Immature natural killer cell (primary cell): ENCODE data around the gene MADCAM1. TPM values are rescaled to one million over a fixed set of nuclear protein-coding genes. Genes with fewer than 3 reads are reported as not detected.

ENCODE experiments used
- DNase-seq, 3 donors: peaks; one replicate each; pipeline ENCODE4 v3.0.0; 2022; ENCODE audit warnings: mixed read lengths in 1 of 3
- H3K27ac Mint-ChIP-seq, 6 donors: one replicate each; pipeline ENCODE4 v1.8.0; 2020; ENCODE audit warnings: mixed read lengths in 6 of 6, mild to moderate bottlenecking in 5 of 6, inconsistent platforms in 4 of 6, moderate library complexity in 3 of 6
- H3K27me3 Mint-ChIP-seq, 3 donors: one replicate each; pipeline ENCODE4 v1.8.0; 2020 to 2021; ENCODE audit warnings: low read depth in 3 of 3, mild to moderate bottlenecking in 3 of 3, mixed read lengths in 3 of 3, moderate library complexity in 3 of 3, inconsistent platforms in 1 of 3
- H3K36me3 Mint-ChIP-seq, 3 donors: one replicate each; pipeline ENCODE4 v1.8.0; 2020; ENCODE audit warnings: mixed read lengths in 3 of 3, inconsistent platforms in 2 of 3, mild to moderate bottlenecking in 2 of 3
- H3K4me1 Mint-ChIP-seq, 2 donors: one replicate each; pipeline ENCODE4 v1.8.0; 2020; ENCODE audit warnings: inconsistent platforms in 2 of 2, mild to moderate bottlenecking in 2 of 2, mixed read lengths in 2 of 2, moderate library complexity in 1 of 2
- H3K4me3 Mint-ChIP-seq, 5 donors: one replicate each; pipeline ENCODE4 v1.8.0; 2020; ENCODE audit warnings: mild to moderate bottlenecking in 5 of 5, mixed read lengths in 5 of 5, inconsistent platforms in 3 of 5, moderate library complexity in 3 of 5
- H3K9me3 Mint-ChIP-seq, 6 donors: one replicate each; pipeline ENCODE4 v1.8.0; 2020; ENCODE audit warnings: mild to moderate bottlenecking in 6 of 6, mixed read lengths in 6 of 6, inconsistent platforms in 4 of 6, moderate library complexity in 3 of 6
- polyA plus RNA-seq, 3 donors: library from polyadenylated mRNA; unstranded; fragments of 300-500 nt; fragmentation: Illumina TruSeq; gene quantifications; one replicate each; pipeline ENCODE4 v1.2.3, GENCODE V29; 2021

Gene MADCAM1
- polyA plus RNA-seq, 3 donors from 2014 or later = 0.30 TPM; not detected in 2

DNA sequence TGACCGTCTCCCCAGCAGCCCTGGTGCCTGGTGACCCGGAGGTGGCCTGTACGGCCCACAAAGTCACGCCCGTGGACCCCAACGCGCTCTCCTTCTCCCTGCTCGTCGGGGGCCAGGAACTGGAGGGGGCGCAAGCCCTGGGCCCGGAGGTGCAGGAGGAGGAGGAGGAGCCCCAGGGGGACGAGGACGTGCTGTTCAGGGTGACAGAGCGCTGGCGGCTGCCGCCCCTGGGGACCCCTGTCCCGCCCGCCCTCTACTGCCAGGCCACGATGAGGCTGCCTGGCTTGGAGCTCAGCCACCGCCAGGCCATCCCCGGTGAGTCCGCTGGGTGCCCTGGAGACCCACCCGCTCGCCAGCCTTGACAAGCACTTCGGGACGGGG lies 2.2 kb downstream of the MADCAM1 start:
- H3K27me3 Mint-ChIP-seq = peaks cover 3 to 14% (median 9%) of the 10 kb centered on the region in 3 donors
- no peak overlapping the region for H3K27ac Mint-ChIP-seq
- H3K4me3 Mint-ChIP-seq = no peak overlapping the region
- peaks cover 0 to 3% (median 0%) of the 10 kb centered on the region in 3 donors for H3K36me3 Mint-ChIP-seq
- no peak for DNase-seq
- peaks cover 0 to 5% (median 0%) of the 10 kb centered on the region in 6 donors for H3K9me3 Mint-ChIP-seq
- peaks cover 0 to 5% of the 10 kb centered on the region in 2 donors for H3K4me1 Mint-ChIP-seq

DNA sequence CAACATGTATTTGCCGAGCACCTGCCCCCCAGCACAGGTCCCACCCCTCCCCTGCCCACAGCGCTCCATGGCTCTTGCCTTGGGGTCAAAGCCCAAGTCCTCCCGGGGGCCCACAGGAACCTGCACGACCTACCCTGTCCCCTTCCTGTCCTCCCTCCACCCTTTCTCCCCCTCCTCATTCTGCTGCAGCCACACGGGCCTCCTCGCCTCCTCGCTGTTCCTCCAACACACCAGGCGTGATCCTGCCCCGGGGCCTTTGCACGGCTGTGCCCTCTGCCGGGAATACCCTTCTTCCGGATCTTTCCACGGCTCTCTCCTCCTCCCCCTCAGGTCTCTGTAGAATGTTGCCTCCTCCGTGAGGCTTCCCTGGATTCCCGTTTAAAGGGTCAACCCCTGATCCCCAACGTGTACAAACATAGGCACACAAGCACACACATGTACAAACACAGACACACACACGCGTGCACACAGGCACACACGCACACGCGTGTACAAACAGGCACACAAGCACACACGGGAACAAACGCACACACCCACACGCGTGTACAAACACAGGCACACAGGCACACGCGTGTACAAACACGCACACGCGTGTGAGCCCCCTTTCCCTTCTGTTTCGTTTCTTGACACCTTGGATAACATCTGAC lies 2.8 kb downstream of the MADCAM1 start:
- DNase-seq = no peak
- peaks cover 3 to 11% (median 9%) of the 10 kb centered on the region in 3 donors for H3K27me3 Mint-ChIP-seq
- no peak overlapping the region for H3K4me3 Mint-ChIP-seq
- peaks cover 0 to 5% (median 0%) of the 10 kb centered on the region in 6 donors for H3K9me3 Mint-ChIP-seq
- H3K27ac Mint-ChIP-seq = peak overlapping the region in 1 of 6 donors; percentile 53
- peaks cover 0 to 3% of the 10 kb centered on the region in 2 donors for H3K4me1 Mint-ChIP-seq
- H3K36me3 Mint-ChIP-seq = no peaks in the 10 kb centered on the region

- peaks cover 14 to 17% of the 10 kb centered on the region in 2 donors for H3K4me1 Mint-ChIP-seq
- H3K9me3 Mint-ChIP-seq = peaks cover 0 to 4% (median 0%) of the 10 kb centered on the region in 6 donors
- peaks cover 7 to 14% (median 11%) of the 10 kb centered on the region in 3 donors for H3K27me3 Mint-ChIP-seq
- H3K36me3 Mint-ChIP-seq = no peaks in the 10 kb centered on the region
- no peak for DNase-seq
- H3K4me3 Mint-ChIP-seq = no peak overlapping the region
- H3K27ac Mint-ChIP-seq = no peak overlapping the region
These were observed 5.4 kb downstream of the MADCAM1 start for GRCh38 chr19:501646-502045.

DNA sequence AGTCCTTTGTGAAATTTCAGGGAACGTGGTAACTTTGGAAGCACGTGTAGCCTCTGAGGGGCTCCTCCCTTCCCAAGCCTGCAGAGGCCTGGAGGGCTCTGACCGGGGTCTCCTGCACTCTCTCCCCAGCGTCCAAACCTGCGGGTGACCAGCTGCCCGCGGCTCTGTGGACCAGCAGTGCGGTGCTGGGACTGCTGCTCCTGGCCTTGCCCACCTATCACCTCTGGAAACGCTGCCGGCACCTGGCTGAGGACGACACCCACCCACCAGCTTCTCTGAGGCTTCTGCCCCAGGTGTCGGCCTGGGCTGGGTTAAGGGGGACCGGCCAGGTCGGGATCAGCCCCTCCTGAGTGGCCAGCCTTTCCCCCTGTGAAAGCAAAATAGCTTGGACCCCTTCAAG lies 8.3 kb downstream of the MADCAM1 start:
- H3K9me3 Mint-ChIP-seq = no peaks in the 10 kb centered on the region
- DNase-seq = no peak
- H3K36me3 Mint-ChIP-seq = no peaks in the 10 kb centered on the region
- H3K4me3 Mint-ChIP-seq = no peak overlapping the region
- peak overlapping the region in 1 of 6 donors; percentile 78 for H3K27ac Mint-ChIP-seq
- peaks cover 31 to 34% of the 10 kb centered on the region in 2 donors for H3K4me1 Mint-ChIP-seq
- peaks cover 8 to 18% (median 9%) of the 10 kb centered on the region in 3 donors for H3K27me3 Mint-ChIP-seq

DNA sequence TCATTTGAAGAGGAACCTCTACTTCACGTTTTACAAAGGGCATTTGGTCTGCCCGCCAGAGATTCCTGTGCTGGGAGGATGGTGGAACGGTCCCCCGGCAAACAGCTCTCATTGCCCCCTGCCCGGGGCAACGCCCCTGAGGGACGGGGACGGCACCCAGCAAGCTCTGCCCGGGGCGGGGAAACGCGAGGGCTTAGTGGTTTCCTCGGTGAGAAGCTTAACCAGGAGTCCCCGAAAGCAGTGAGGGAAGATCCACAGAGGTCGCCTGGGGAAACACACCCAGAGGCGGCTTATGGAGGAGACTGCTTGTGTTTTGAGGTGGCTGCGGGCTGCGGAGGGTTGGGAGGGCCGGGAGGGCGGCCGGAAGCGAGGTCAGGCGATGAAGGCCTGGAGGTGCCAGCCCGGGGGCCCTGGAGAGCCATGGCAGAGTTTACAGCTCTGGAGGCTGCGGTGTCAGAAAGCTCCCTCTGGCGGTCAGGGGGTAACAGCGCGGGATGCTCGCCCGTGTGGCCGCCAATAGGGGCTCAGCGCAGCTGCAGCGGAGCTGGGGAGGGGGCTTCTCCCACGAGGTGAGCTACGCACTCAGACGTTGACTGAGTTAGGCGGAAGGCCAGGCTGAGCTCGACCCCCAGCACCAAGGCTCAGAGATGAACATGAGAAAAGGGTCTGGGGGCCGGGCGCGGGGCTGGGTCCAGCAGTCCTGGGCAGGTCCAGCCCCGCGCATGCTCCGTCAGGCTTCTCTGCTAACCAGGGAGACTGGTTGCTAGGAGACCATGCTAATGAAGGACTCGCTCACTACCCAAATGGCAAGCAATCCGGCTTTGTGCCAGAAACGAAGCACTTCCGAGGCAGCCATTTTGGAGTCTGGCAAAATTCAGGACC lies 10.4 kb downstream of the MADCAM1 start:
- peak; percentile 98 to 99 (median 98) for DNase-seq
- Mint-ChIP-seq H3K27me3 (peaks cover 12 to 27% (median 18%) of the 10 kb centered on the region in 3 donors), H3K4me3 (peak overlapping the region; percentile 91 to 100 (median 96)), H3K9me3 (no peaks in the 10 kb centered on the region), H3K4me1 (peaks cover 44 to 49% of the 10 kb centered on the region in 2 donors), H3K27ac (peak overlapping the region; percentile 93 to 100 (median 100)), H3K36me3 (no peaks in the 10 kb centered on the region)

- Mint-ChIP-seq H3K4me1 (peaks cover 52 to 54% of the 10 kb centered on the region in 2 donors), H3K4me3 (peak within 1 kb of the TSS; percentile 91 to 100 (median 96)), H3K36me3 (no peaks in the 10 kb centered on the region), H3K27ac (peak within 1 kb of the TSS; percentile 93 to 100 (median 100)), H3K9me3 (no peaks in the 10 kb centered on the region), H3K27me3 (peaks cover 14 to 31% (median 20%) of the 10 kb centered on the region in 3 donors)
- DNase-seq = peak; percentile 62 to 92 (median 68)
These were observed 11.3 kb downstream of the MADCAM1 start, which contains the start of gene TPGS1 for GRCh38 chr19:507286-508203. Gene TPGS1 (plus strand): TSS chr19:507497. CDS start chr19:507507, 10 bp downstream.

GRCh38 chr19:508204-509150 lies 12.2 kb downstream of the MADCAM1 start:
- Mint-ChIP-seq H3K4me3 (peak overlapping the region; percentile 91 to 100 (median 96)), H3K9me3 (no peaks in the 10 kb centered on the region), H3K4me1 (peaks cover 52 to 54% of the 10 kb centered on the region in 2 donors), H3K27me3 (peaks cover 14 to 31% (median 20%) of the 10 kb centered on the region in 3 donors), H3K36me3 (no peaks in the 10 kb centered on the region), H3K27ac (peak overlapping the region; percentile 51 to 99 (median 81))
- no peak for DNase-seq

GRCh38 chr19:510606-511100 lies 14.4 kb downstream of the MADCAM1 start:
- Mint-ChIP-seq H3K4me3 (peak overlapping the region; percentile 83 to 92 (median 88)), H3K9me3 (no peaks in the 10 kb centered on the region)

GRCh38 chr19:511101-511851 lies 15.0 kb downstream of the MADCAM1 start:
- H3K4me3 Mint-ChIP-seq = peak overlapping the region; percentile 83 to 92 (median 88)
- H3K9me3 Mint-ChIP-seq = peaks cover 0 to 2% (median 0%) of the 10 kb centered on the region in 6 donors
- H3K4me1 Mint-ChIP-seq = peaks cover 49 to 50% of the 10 kb centered on the region in 2 donors
- no peaks in the 10 kb centered on the region for H3K36me3 Mint-ChIP-seq
- H3K27me3 Mint-ChIP-seq = peaks cover 16 to 33% (median 23%) of the 10 kb centered on the region in 3 donors
- peak; percentile 87 to 91 (median 89) for DNase-seq
- peak overlapping the region; percentile 98 to 100 (median 99) for H3K27ac Mint-ChIP-seq

More at GRCh38 chr19:510606-511100, 14.4 kb downstream of the MADCAM1 start:
- peak; percentile 89 to 91 (median 90) for DNase-seq
- Mint-ChIP-seq H3K4me1 (peaks cover 51 to 54% of the 10 kb centered on the region in 2 donors), H3K36me3 (no peaks in the 10 kb centered on the region), H3K27me3 (peaks cover 14 to 31% (median 23%) of the 10 kb centered on the region in 3 donors), H3K27ac (peak overlapping the region; percentile 98 to 100 (median 99))

DNA sequence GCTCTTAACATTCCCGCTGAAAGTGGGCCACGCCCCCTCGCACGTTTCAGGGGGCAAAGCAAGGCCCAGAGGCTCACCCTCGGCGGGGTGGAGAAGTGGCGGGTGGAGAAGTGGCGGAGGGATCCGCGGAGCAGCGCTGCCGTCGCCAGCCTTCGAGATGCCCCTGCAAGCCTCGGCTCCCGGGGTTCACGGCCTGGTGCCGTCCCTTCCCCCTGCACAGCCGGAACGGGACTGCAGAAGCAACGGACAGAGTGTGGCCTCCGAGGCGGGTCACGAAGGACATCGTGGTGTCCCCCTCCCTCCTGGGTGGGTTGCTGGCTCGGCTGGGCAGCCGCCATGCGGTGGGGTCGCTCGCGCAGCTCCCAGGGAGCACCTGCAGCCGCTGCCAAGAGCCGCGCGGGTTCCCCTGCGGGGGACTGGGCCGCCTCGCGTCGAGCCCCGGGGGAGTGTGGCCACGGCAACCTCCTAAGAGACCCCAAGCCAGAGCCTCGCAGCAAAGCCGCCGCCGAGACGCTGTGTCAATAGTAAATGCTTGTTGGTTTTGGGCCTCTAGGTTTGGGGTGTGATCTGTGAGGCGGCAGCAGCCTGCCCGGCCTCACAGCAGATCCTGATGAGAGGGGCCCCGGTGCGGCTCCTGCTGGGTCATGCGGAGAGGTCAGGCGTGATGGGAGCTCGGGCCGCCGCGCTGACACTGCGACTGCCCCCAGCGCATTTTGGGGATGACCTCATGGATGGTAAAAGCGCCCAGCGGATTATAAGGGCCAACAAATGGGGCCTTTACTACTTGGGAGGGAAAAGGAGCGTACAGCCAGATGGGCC lies 16.5 kb downstream of the MADCAM1 start:
- peak overlapping the region in 1 of 5 donors; percentile 91 for H3K4me3 Mint-ChIP-seq
- no peak for DNase-seq
- peaks cover 15 to 25% (median 15%) of the 10 kb centered on the region in 3 donors for H3K27me3 Mint-ChIP-seq
- peaks cover 0 to 2% (median 0%) of the 10 kb centered on the region in 6 donors for H3K9me3 Mint-ChIP-seq
- peak overlapping the region; percentile 98 to 100 (median 99) for H3K27ac Mint-ChIP-seq
- H3K36me3 Mint-ChIP-seq = no peaks in the 10 kb centered on the region
- H3K4me1 Mint-ChIP-seq = peaks cover 40 to 50% of the 10 kb centered on the region in 2 donors
